K562 (cell line): ENCODE data around the gene BTG2. TPM values are rescaled to one million over a fixed set of nuclear protein-coding genes. Genes with fewer than 3 reads are reported as not detected.

ENCODE experiments used
- BRF2 ChIP-seq: IDR thresholded peaks from 3 replicates; pipeline ENCODE4 v1.6.1; 2011; ENCODE audit warnings: borderline replicate concordance, mild to moderate bottlenecking; ENCODE audit not compliant: insufficient read length, insufficient read depth
- CC2D1A ChIP-seq: fragments of 450-650 bp; IDR thresholded peaks from 2 replicates; pipeline ENCODE4 v1.6.1; 2017; ENCODE audit warnings: mild to moderate bottlenecking
- GABPA ChIP-seq: fragments of 200-800 bp; sonication (Bioruptor generic); conservative IDR thresholded peaks from 2 replicates; pipeline ENCODE4 v1.6.1; 2016; ENCODE audit warnings: low read depth, missing genetic modification characterization, missing compliant biosample characterization
- GTF2B ChIP-seq: IDR thresholded peaks from 2 replicates; pipeline ENCODE4 v1.6.1; 2011; ENCODE audit not compliant: insufficient read length; ENCODE audit errors: extremely low read depth
- GTF2F1 ChIP-seq: IDR thresholded peaks from 2 replicates; pipeline ENCODE4 v1.6.1; 2011; ENCODE audit warnings: low read depth, low read length, improper control_type of control experiment
- HDAC6 ChIP-seq: IDR thresholded peaks from 2 replicates; pipeline ENCODE4 v1.6.1; 2012; ENCODE audit warnings: low read depth, mild to moderate bottlenecking, control low read depth, inconsistent platforms, low read length, moderate library complexity
- NR0B1 ChIP-seq: fragments of 450-650 bp; IDR thresholded peaks from one replicate; pipeline ENCODE4 v1.6.1; 2018; ENCODE audit warnings: mild to moderate bottlenecking, moderate library complexity; ENCODE audit not compliant: partially characterized antibody
- PREB ChIP-seq: sonication (generic); formaldehyde crosslinking; IDR thresholded peaks from 2 replicates; pipeline ENCODE4 v1.8.1; 2023; ENCODE audit warnings: mild to moderate bottlenecking, missing genetic modification reagents
- RBFOX2 ChIP-seq: fragments of 200-400 bp; formaldehyde crosslinking; IDR thresholded peaks from 2 replicates; pipeline ENCODE4 v1.6.1; 2017; ENCODE audit warnings: low read depth, mild to moderate bottlenecking, low read length, moderate library complexity
- SMARCA4 ChIP-seq: fragments of 450-650 bp; IDR thresholded peaks from 2 replicates; pipeline ENCODE4 v1.6.1; 2016
- SOX6 ChIP-seq: fragments of 450-650 bp; IDR thresholded peaks from 2 replicates; pipeline ENCODE4 v1.6.1; 2014; ENCODE audit warnings: mild to moderate bottlenecking
- THAP12 ChIP-seq: fragments of 250-450 bp; sonication (Bioruptor Pico); IDR thresholded peaks from 2 replicates; pipeline ENCODE4 v1.9.0; 2021; ENCODE audit warnings: mild to moderate bottlenecking, inconsistent platforms
- VEZF1 ChIP-seq: fragments of 200-800 bp; sonication (Bioruptor generic); IDR thresholded peaks from 2 replicates; pipeline ENCODE4 v1.6.1; 2017; ENCODE audit warnings: missing genetic modification characterization, missing compliant biosample characterization
- ZBTB7A ChIP-seq: IDR thresholded peaks from 2 replicates; pipeline ENCODE4 v1.6.1; 2011; ENCODE audit warnings: low read depth, mild to moderate bottlenecking, low read length, moderate library complexity, borderline replicate concordance; ENCODE audit not compliant: control insufficient read depth
- ZNF253 ChIP-seq: fragments of 250-450 bp; sonication (Bioruptor Pico); conservative IDR thresholded peaks from 2 replicates; pipeline ENCODE4 v1.6.1; 2021; ENCODE audit warnings: mild to moderate bottlenecking
- ZNF3 ChIP-seq: fragments of 250-450 bp; sonication (Bioruptor Pico); IDR thresholded peaks from 2 replicates; pipeline ENCODE4 v1.5.0; 2021; ENCODE audit warnings: mild to moderate bottlenecking, moderate library complexity
- ZSCAN29 ChIP-seq: fragments of 450-650 bp; IDR thresholded peaks from 2 replicates; pipeline ENCODE4 v1.6.1; 2017
- polyA plus RNA-seq, 8 experiments: library from polyadenylated mRNA; depleted of rRNA in 4 of 8; stranded (reverse) in 5 of 8; unstranded in 3 of 8; fragments of >200 nt; fragmentation: Nextera tagmentation in 2 of 8; fragmentation: Illumina TruSeq in 1 of 8; extraction: Ambion mirVana in 2 of 8; extraction: Trizol in 1 of 8; gene quantifications; 2 replicates each; pipeline versions ENCODE4 v1.2.1 to v1.2.3, GENCODE V29; 2011 to 2014; ENCODE audit warnings: inconsistent platforms in 1 of 8, missing spikeins in 1 of 8
- total RNA-seq, 7 experiments: library from RNA; depleted of rRNA in 6 of 7; stranded (reverse); fragments of >200 nt in 6 of 7; fragmentation: Illumina TruSeq in 2 of 7; extraction: Trizol in 2 of 7; gene quantifications; 2 replicates each; pipeline versions ENCODE4 v1.2.1 to v1.2.3, GENCODE V29; 2011 to 2021; ENCODE audit warnings: low replicate concordance in 1 of 7

BTG2 gene
- total and polyA plus RNA-seq, 9 of the 15 experiments (the other 6 are each of a cell fraction or from before 2014, with no cell fraction given): 2.3 to 41.9 (median 8.7) TPM

GRCh38 chr1:203268901-203269653 lies 36.2 kb upstream of the BTG2 start (continued):
- no peak for TF ChIP-seq HDAC6
- no peak for TF ChIP-seq GTF2F1
- no peak for TF ChIP-seq RBFOX2
- no peak for TF ChIP-seq VEZF1 (CRISPR knock-in tag)
- no peak for TF ChIP-seq GTF2B
- no peak for TF ChIP-seq ZSCAN29
- no peak for TF ChIP-seq PREB (CRISPR knock-in tag)
- TF ChIP-seq CC2D1A: 0 out of 2 replicates have a peak, but pooled peaks have one; percentile 45
- TF ChIP-seq GABPA (tag): 0 out of 2 replicates have a peak, but pooled peaks have one; percentile 21
- no peak for TF ChIP-seq ZNF253 (CRISPR knock-in tag)
- no peak for TF ChIP-seq NR0B1
- TF ChIP-seq BRF2: no peak
- no peak; the same call in 1 of the 2 replicates for TF ChIP-seq SOX6
- no peak for TF ChIP-seq ZNF3 (CRISPR knock-in tag)
- TF ChIP-seq ZBTB7A: no peak
- TF ChIP-seq THAP12: no peak
- 0 out of 2 replicates have a peak, but pooled peaks have one; percentile 40 for TF ChIP-seq SMARCA4
